Dedifferentiated amniotic fluid mesenchymal stem cell (primary cell): Measurements from ENCODE around the gene MPO.

Experiments used
- DNase-seq: peaks from one replicate; pipeline ENCODE4 v3.0.0-alpha.2; 2016; ENCODE audit errors: extremely low spot score

Gene MPO

GRCh38 chr17:58233543-58233942 lies 47.2 kb downstream of the MPO start:
- no peak for DNase-seq

- no peak for DNase-seq
These were observed 48.0 kb downstream of the MPO start for GRCh38 chr17:58232707-58233156.

- no peak for DNase-seq
These were observed 49.1 kb downstream of the MPO start for GRCh38 chr17:58231641-58232040.

- DNase-seq: no peak
These were observed 50.9 kb downstream of the MPO start for GRCh38 chr17:58229881-58230280.

GRCh38 chr17:58229384-58229783 lies 51.4 kb downstream of the MPO start:
- no peak for DNase-seq

GRCh38 chr17:58228679-58229078 lies 52.1 kb downstream of the MPO start:
- DNase-seq: no peak

GRCh38 chr17:58227733-58228132 lies 53.0 kb downstream of the MPO start:
- DNase-seq: no peak

GRCh38 chr17:58224315-58224714 lies 56.4 kb downstream of the MPO start:
- DNase-seq: no peak
